H9 (cell line): Measurements from ENCODE around the gene PCGF3. TPM values are rescaled to one million over a fixed set of nuclear protein-coding genes. Genes with fewer than 3 reads are reported as not detected.
A peak's percentile ranks its signal among the peaks of the same experiment; 100 is the strongest.

ENCODE experiments used
- DNase-seq: peaks from one replicate; pipeline ENCODE4 v3.0.0-alpha.2; 2017
- H2AFZ ChIP-seq: one replicate; pipeline ENCODE4 v1.6.1; 2013; ENCODE audit warnings: mild to moderate bottlenecking, low read length, control low read depth, moderate library complexity
- H2AK5ac ChIP-seq: 2 replicates; pipeline ENCODE4 v1.6.1; 2013; ENCODE audit warnings: low read length, control low read depth, mixed read lengths; ENCODE audit not compliant: insufficient read length
- H2BK120ac ChIP-seq: one replicate; pipeline ENCODE4 v1.6.1; 2013; ENCODE audit warnings: low read depth, mild to moderate bottlenecking, low read length, control low read depth, inconsistent platforms; ENCODE audit not compliant: poor library complexity, severe bottlenecking
- H2BK12ac ChIP-seq: 2 replicates; pipeline ENCODE4 v1.6.1; 2013; ENCODE audit warnings: low read length, control low read depth, mixed read lengths, low read depth; ENCODE audit not compliant: insufficient read length
- H2BK15ac ChIP-seq: 2 replicates; pipeline ENCODE4 v1.6.1; 2013; ENCODE audit warnings: low read depth, low read length, control low read depth
- H2BK20ac ChIP-seq: one replicate; pipeline ENCODE4 v1.6.1; 2013; ENCODE audit warnings: low read depth, mild to moderate bottlenecking, low read length, control low read depth, inconsistent platforms; ENCODE audit not compliant: poor library complexity, severe bottlenecking
- H2BK5ac ChIP-seq: 2 replicates; pipeline ENCODE4 v1.6.1; 2013; ENCODE audit warnings: low read length, control low read depth, mixed read lengths; ENCODE audit not compliant: insufficient read length
- H3K14ac ChIP-seq: 2 replicates; pipeline ENCODE4 v1.6.1; 2013; ENCODE audit warnings: low read length, control low read depth; ENCODE audit not compliant: insufficient read depth
- H3K18ac ChIP-seq: 2 replicates; pipeline ENCODE4 v1.6.1; 2013; ENCODE audit warnings: low read depth, mild to moderate bottlenecking, mixed read lengths, low read length, control low read depth; ENCODE audit not compliant: insufficient read length
- H3K23ac ChIP-seq: 2 replicates; pipeline ENCODE4 v1.6.1; 2013; ENCODE audit warnings: low read length, control low read depth, mixed read lengths, low read depth; ENCODE audit not compliant: insufficient read length
- H3K23me2 ChIP-seq: 2 replicates; pipeline ENCODE4 v1.6.1; 2013; ENCODE audit warnings: low read depth, mild to moderate bottlenecking, mixed read lengths, low read length, control low read depth; ENCODE audit not compliant: insufficient read length, poor library complexity, severe bottlenecking
- H3K27ac ChIP-seq: 2 replicates; pipeline ENCODE4 v1.5.1; 2013; ENCODE audit warnings: low read length, control low read depth, mixed read lengths, low read depth; ENCODE audit not compliant: insufficient read length
- H3K27me3 ChIP-seq: 2 replicates; pipeline ENCODE4 v1.6.1; 2013; ENCODE audit warnings: low read length, control low read depth, inconsistent platforms; ENCODE audit not compliant: insufficient read depth
- H3K4ac ChIP-seq: 2 replicates; pipeline ENCODE4 v1.6.1; 2013; ENCODE audit warnings: low read depth, mild to moderate bottlenecking, control low read depth, inconsistent platforms, low read length, moderate library complexity
- H3K4me1 ChIP-seq: 2 replicates; pipeline ENCODE4 v1.6.1; 2013; ENCODE audit warnings: low read length, control low read depth, inconsistent platforms; ENCODE audit not compliant: insufficient read depth
- H3K4me2 ChIP-seq: 2 replicates; pipeline ENCODE4 v1.6.1; 2013; ENCODE audit warnings: low read length, control low read depth, mixed read lengths; ENCODE audit not compliant: insufficient read length, insufficient read depth
- H3K56ac ChIP-seq: 2 replicates; pipeline ENCODE4 v1.6.1; 2013; ENCODE audit warnings: low read depth, mild to moderate bottlenecking, mixed read lengths, low read length, control low read depth; ENCODE audit not compliant: insufficient read length
- H3K79me1 ChIP-seq: 2 replicates; pipeline ENCODE4 v1.6.1; 2013; ENCODE audit warnings: low read depth, mild to moderate bottlenecking, moderate library complexity, low read length, control low read depth, inconsistent platforms; ENCODE audit not compliant: insufficient read depth, poor library complexity, severe bottlenecking
- H3K79me2 ChIP-seq: 2 replicates; pipeline ENCODE4 v1.6.1; 2013; ENCODE audit warnings: low read length, control low read depth, inconsistent platforms; ENCODE audit not compliant: insufficient read depth
- H3K9ac ChIP-seq: 2 replicates; pipeline ENCODE4 v1.6.1; 2013; ENCODE audit warnings: low read length, control low read depth, mixed read lengths; ENCODE audit not compliant: insufficient read length; ENCODE audit errors: extremely low read depth
- H3K9me3 ChIP-seq: one replicate; pipeline ENCODE4 v1.6.1; 2013; ENCODE audit warnings: low read depth, low read length, inconsistent platforms; ENCODE audit not compliant: control insufficient read depth
- H3T11ph ChIP-seq: one replicate; pipeline ENCODE4 v1.6.1; 2013; ENCODE audit warnings: mild to moderate bottlenecking, low read length, control low read depth, inconsistent platforms
- H4K20me1 ChIP-seq: one replicate; pipeline ENCODE4 v1.6.1; 2013; ENCODE audit not compliant: control insufficient read depth, insufficient read length, insufficient read depth
- H4K5ac ChIP-seq: 2 replicates; pipeline ENCODE4 v1.6.1; 2013; ENCODE audit warnings: low read depth, mild to moderate bottlenecking, mixed read lengths, low read length, control low read depth; ENCODE audit not compliant: insufficient read length
- H4K8ac ChIP-seq: replicated peaks from 2 replicates; pipeline ENCODE4 v1.6.1; 2013; ENCODE audit warnings: low read length, control low read depth, mixed read lengths, low read depth; ENCODE audit not compliant: insufficient read length
- H4K91ac ChIP-seq: 2 replicates; pipeline ENCODE4 v1.6.1; 2013; ENCODE audit warnings: low read depth, mild to moderate bottlenecking, moderate library complexity, mixed read lengths, low read length, control low read depth; ENCODE audit not compliant: insufficient read length
- H3K27ac Mint-ChIP-seq, 3 experiments: 2 replicates in 2 of 3; 3 replicates in 1 of 3; pipeline ENCODE4 v1.8.0; 2020 to 2021; ENCODE audit warnings: mixed read lengths in 3 of 3, mild to moderate bottlenecking in 1 of 3, moderate library complexity in 1 of 3
- H3K27me3 Mint-ChIP-seq: 2 replicates; pipeline ENCODE4 v1.8.0; 2021; ENCODE audit warnings: low read depth, mild to moderate bottlenecking, moderate library complexity, mixed read lengths
- H3K36me3 Mint-ChIP-seq, 3 experiments: 2 replicates in 2 of 3; 3 replicates in 1 of 3; pipeline ENCODE4 v1.8.0; 2020 to 2021; ENCODE audit warnings: low read depth in 3 of 3, mixed read lengths in 3 of 3; ENCODE audit not compliant: insufficient read depth in 1 of 3
- H3K4me1 Mint-ChIP-seq, 2 experiments: 2 replicates each; pipeline ENCODE4 v1.8.0; 2020; ENCODE audit warnings: mixed read lengths in 2 of 2
- H3K4me3 Mint-ChIP-seq, 2 experiments: 2 replicates in 1 of 2; 3 replicates in 1 of 2; pipeline ENCODE4 v1.8.0; 2020 to 2021; ENCODE audit warnings: mild to moderate bottlenecking in 2 of 2, mixed read lengths in 2 of 2, moderate library complexity in 1 of 2
- H3K9me3 Mint-ChIP-seq, 2 experiments: 2 replicates in 1 of 2; 3 replicates in 1 of 2; pipeline ENCODE4 v1.8.0; 2020; ENCODE audit warnings: mild to moderate bottlenecking in 2 of 2, mixed read lengths in 2 of 2, moderate library complexity in 1 of 2
- WGBS: extraction: QIAGEN DNeasy Blood & Tissue Kit; methylation state at CpG from one replicate; pipeline ENCODE4 v1.1.7; 2013; ENCODE audit warnings: missing lambda C conversion rate, low lambda C conversion rate, mixed read lengths; ENCODE audit not compliant: insufficient read length; ENCODE audit errors: extremely low coverage; 5-methylcytosine and 5-hydroxymethylcytosine counted together
- total RNA-seq: library from RNA; stranded (reverse); gene quantifications from 2 replicates; pipeline ENCODE4 v1.2.1, GENCODE V29; 2021
- TF ChIP-seq, protein P1 (sequence below): fragments of 200-600 bp; sonication (generic); conservative IDR thresholded peaks from 3 replicates; pipeline ENCODE4 v1.8.0; 2021; ENCODE audit warnings: antibody characterized with exemption, mild to moderate bottlenecking

Gene PCGF3
- total RNA-seq, 1 experiment from 2014 or later = 43.1 TPM

DNA sequence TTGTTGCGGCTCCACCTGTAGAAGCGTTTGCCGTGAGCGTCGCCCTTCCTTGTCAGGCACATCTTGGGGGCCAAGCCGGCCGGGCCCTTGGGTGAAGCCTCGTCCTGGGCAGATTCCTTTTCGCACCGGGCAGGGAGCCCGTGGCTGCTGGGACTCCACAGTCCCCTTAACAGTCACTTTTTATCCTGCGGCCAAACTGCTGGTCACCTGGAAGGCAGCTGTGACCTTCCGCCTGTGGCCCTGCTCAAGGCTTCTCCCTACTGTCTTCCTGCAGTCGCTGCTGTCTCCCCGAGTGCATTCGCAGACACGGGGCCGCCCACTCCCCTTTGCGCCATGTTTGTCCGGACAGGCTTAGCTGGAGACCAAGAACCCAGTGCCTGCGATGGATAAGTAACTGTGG is 55.0 kb downstream of the PCGF3 start:
- Histone ChIP-seq H3K4me1 (no peaks in the 10 kb centered on the region), H3K4me2 (no peak overlapping the region), H3K56ac (no peak overlapping the region), H3K79me1 (no peaks in the 10 kb centered on the region), H4K8ac (no peak overlapping the region), H4K5ac (no peak overlapping the region), H2AFZ (no peak overlapping the region), H3K23ac (no peak overlapping the region), H3K9me3 (no peaks in the 10 kb centered on the region), H3T11ph (no peak overlapping the region), H2AK5ac (no peak overlapping the region), H3K27me3 (no peaks in the 10 kb centered on the region), H4K20me1 (no peaks in the 10 kb centered on the region), H2BK12ac (no peak overlapping the region), H2BK20ac (no peak overlapping the region), H2BK15ac (no peak overlapping the region), H3K14ac (no peak overlapping the region), H3K27ac (no peak overlapping the region), H3K18ac (no peak overlapping the region), H4K91ac (no peak overlapping the region), H3K79me2 (no peaks in the 10 kb centered on the region), H2BK120ac (no peak overlapping the region), H2BK5ac (no peak overlapping the region), H3K23me2 (no peaks in the 10 kb centered on the region), H3K9ac (no peak overlapping the region), H3K4ac (no peak overlapping the region)
- no peak overlapping the region for H3K4me3 Mint-ChIP-seq
- TF ChIP-seq, protein P1, sequence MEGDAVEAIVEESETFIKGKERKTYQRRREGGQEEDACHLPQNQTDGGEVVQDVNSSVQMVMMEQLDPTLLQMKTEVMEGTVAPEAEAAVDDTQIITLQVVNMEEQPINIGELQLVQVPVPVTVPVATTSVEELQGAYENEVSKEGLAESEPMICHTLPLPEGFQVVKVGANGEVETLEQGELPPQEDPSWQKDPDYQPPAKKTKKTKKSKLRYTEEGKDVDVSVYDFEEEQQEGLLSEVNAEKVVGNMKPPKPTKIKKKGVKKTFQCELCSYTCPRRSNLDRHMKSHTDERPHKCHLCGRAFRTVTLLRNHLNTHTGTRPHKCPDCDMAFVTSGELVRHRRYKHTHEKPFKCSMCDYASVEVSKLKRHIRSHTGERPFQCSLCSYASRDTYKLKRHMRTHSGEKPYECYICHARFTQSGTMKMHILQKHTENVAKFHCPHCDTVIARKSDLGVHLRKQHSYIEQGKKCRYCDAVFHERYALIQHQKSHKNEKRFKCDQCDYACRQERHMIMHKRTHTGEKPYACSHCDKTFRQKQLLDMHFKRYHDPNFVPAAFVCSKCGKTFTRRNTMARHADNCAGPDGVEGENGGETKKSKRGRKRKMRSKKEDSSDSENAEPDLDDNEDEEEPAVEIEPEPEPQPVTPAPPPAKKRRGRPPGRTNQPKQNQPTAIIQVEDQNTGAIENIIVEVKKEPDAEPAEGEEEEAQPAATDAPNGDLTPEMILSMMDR = no peak
- WGBS = no CpG with 5 or more reads among the region's 21 CpGs
- H3K9me3 Mint-ChIP-seq = peaks cover 12 to 33% of the 10 kb centered on the region in 2 experiments
- no peak for DNase-seq
- H3K27me3 Mint-ChIP-seq = peaks cover 6% of the 10 kb centered on the region
- peaks cover 67 to 80% (median 76%) of the 10 kb centered on the region in 3 experiments for H3K36me3 Mint-ChIP-seq
- no peaks in the 10 kb centered on the region; a peak in 1 of 4 replicates for H3K4me1 Mint-ChIP-seq
- 0 out of 7 replicates have a peak overlapping the region, but pooled peaks of 1 of the 3 experiments have one; percentile 45 for H3K27ac Mint-ChIP-seq
